ENCODE data around the gene ATP2B1.

The ATP2B1 gene

DNA sequence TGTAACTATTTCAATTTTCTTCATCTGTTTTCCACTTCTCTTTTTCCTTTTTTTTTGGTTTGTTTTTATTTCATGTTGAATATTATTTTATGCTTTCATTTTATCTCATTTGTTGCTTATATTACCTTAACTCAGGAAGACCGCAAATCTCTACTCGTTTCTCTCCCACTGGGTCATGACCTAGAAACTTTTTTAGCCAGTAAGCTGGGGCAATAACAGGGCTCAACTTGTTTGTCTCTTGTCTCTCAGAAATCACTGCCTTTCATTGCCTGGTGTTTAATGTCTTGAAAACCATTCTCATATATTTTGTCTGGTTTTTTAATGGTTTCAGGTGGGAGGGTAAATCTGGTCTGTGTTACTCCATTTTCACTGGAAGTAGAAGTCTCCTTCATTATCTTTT, 36.6 kb upstream of the ATP2B1 start:
- Histone ChIP-seq H3K9me3 (ENCODE audit: control insufficient read depth, insufficient read depth, low read depth, low read length) (no peaks in the 10 kb centered on the region), H3K36me3 (ENCODE audit: control insufficient read depth in 2 of 2, insufficient read depth in 1 of 2, low read length in 2 of 2) (no peaks in the 10 kb centered on the region), H3K4me1 (ENCODE audit: control insufficient read depth, insufficient read depth, low read length) (no peaks in the 10 kb centered on the region), H3K4me3 (ENCODE audit: low read depth, low read length) (no peak overlapping the region), H3K27ac (ENCODE audit: extremely low read depth, low read depth, low read length) (no peak overlapping the region)
- ChIA-PET POLR2A (no interaction called here), CTCF (interaction anchor here (0.6 kb wide), 1 partner anchor 24 kb away, joined by 4 read pairs; no protein-coding TSS in a partner anchor)
- TF ChIP-seq ZNF146 (tag by site-specific recombination; IDR thresholded peaks at IDR 0.05) (no peak), PRDM1 (tag by site-specific recombination; IDR thresholded peaks at IDR 0.05) (no peak), ZIC2 (tag by site-specific recombination; IDR thresholded peaks at IDR 0.05) (no peak), ZNF423 (tag by site-specific recombination; IDR thresholded peaks at IDR 0.05) (no peak), REPIN1 (tag by site-specific recombination; IDR thresholded peaks at IDR 0.05; ENCODE audit: low read depth) (no peak), ZBTB17 (tag by site-specific recombination; IDR thresholded peaks at IDR 0.05) (no peak), PRDM6 (tag by site-specific recombination; IDR thresholded peaks at IDR 0.05) (no peak), PRDM10 (tag by site-specific recombination; IDR thresholded peaks at IDR 0.05) (no peak), ZNF514 (tag by site-specific recombination; IDR thresholded peaks at IDR 0.05) (no peak), ZNF335 (tag by site-specific recombination; conservative IDR thresholded peaks at IDR 0.05) (no peak), ZNF529 (tag by site-specific recombination; IDR thresholded peaks at IDR 0.05; ENCODE audit: insufficient replicate concordance) (no peak)
- TF ChIP-seq, protein P1, sequence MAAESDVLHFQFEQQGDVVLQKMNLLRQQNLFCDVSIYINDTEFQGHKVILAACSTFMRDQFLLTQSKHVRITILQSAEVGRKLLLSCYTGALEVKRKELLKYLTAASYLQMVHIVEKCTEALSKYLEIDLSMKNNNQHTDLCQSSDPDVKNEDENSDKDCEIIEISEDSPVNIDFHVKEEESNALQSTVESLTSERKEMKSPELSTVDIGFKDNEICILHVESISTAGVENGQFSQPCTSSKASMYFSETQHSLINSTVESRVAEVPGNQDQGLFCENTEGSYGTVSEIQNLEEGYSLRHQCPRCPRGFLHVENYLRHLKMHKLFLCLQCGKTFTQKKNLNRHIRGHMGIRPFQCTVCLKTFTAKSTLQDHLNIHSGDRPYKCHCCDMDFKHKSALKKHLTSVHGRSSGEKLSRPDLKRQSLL (tag by site-specific recombination; IDR thresholded peaks at IDR 0.05), result no peak
- TF ChIP-seq, protein P2, sequence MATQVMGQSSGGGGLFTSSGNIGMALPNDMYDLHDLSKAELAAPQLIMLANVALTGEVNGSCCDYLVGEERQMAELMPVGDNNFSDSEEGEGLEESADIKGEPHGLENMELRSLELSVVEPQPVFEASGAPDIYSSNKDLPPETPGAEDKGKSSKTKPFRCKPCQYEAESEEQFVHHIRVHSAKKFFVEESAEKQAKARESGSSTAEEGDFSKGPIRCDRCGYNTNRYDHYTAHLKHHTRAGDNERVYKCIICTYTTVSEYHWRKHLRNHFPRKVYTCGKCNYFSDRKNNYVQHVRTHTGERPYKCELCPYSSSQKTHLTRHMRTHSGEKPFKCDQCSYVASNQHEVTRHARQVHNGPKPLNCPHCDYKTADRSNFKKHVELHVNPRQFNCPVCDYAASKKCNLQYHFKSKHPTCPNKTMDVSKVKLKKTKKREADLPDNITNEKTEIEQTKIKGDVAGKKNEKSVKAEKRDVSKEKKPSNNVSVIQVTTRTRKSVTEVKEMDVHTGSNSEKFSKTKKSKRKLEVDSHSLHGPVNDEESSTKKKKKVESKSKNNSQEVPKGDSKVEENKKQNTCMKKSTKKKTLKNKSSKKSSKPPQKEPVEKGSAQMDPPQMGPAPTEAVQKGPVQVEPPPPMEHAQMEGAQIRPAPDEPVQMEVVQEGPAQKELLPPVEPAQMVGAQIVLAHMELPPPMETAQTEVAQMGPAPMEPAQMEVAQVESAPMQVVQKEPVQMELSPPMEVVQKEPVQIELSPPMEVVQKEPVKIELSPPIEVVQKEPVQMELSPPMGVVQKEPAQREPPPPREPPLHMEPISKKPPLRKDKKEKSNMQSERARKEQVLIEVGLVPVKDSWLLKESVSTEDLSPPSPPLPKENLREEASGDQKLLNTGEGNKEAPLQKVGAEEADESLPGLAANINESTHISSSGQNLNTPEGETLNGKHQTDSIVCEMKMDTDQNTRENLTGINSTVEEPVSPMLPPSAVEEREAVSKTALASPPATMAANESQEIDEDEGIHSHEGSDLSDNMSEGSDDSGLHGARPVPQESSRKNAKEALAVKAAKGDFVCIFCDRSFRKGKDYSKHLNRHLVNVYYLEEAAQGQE (tag by site-specific recombination; IDR thresholded peaks at IDR 0.05), result no peak

DNA sequence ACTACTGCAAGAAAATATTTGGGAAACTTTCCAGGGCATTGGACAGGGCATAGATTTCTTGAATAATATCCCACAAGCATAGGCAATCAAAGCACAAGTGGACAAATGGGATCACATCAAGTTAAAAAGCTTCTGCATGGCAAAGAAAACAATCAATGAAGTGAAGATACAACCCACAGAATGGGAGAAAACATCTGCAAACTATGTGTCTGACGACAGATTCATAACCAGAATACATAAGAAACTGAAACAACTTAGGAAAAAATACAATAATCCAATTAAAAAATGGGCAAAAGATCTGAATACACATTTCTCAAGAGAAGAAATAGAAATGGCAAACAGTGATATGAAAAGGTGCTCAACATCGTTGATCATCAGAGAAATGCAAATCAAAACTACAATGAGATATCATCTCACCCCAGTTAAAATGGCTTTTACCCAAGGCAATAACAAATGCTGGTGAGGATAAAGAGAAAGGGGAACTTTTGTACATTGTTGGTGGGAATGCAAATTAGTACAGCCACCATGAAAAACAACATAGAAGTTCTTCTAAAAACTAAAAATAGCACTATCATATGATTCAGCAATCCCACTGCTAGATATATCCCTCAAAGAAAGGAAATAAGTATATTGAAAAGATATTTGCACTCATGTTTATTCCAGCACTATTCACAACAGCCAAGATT, 33.8 kb upstream of the ATP2B1 start:
- Histone ChIP-seq H3K27ac (ENCODE audit: extremely low read depth, low read depth, low read length) (no peak overlapping the region), H3K4me1 (ENCODE audit: control insufficient read depth, insufficient read depth, low read length) (no peaks in the 10 kb centered on the region), H3K9me3 (ENCODE audit: control insufficient read depth, insufficient read depth, low read depth, low read length) (no peaks in the 10 kb centered on the region), H3K4me3 (ENCODE audit: low read depth, low read length) (no peak overlapping the region), H3K36me3 (ENCODE audit: control insufficient read depth in 2 of 2, insufficient read depth in 1 of 2, low read length in 2 of 2) (no peaks in the 10 kb centered on the region)
- POLR2A ChIA-PET, result no interaction called here
- no peak for TF ChIP-seq YY2 (tag by site-specific recombination; IDR thresholded peaks at IDR 0.05)
- TF ChIP-seq ZBTB7A (tag by site-specific recombination; IDR thresholded peaks at IDR 0.05; ENCODE audit: low read depth), result no peak
- TF ChIP-seq ZNF184 (tag by site-specific recombination; IDR thresholded peaks at IDR 0.05), result no peak
- no peak for TF ChIP-seq ZNF274 (IDR thresholded peaks at IDR 0.05; ENCODE audit: low read length)
- TF ChIP-seq ZNF274 (tag by site-specific recombination; IDR thresholded peaks at IDR 0.05; ENCODE audit: borderline replicate concordance), result no peak
- no peak for TF ChIP-seq ZBTB8A (tag by site-specific recombination; IDR thresholded peaks at IDR 0.05)
- TF ChIP-seq ZBTB17 (tag by site-specific recombination; IDR thresholded peaks at IDR 0.05), result no peak
- CTCF ChIA-PET, result no interaction called here

Data from HEK293 (cell line).